NB4 (cell line): ENCODE data around the gene ZNF579.

Experiments used
- MYC ChIP-seq: IDR thresholded peaks from 2 replicates; pipeline ENCODE4 v1.6.1; 2011; ENCODE audit warnings: low read depth, low read length
- POLR2A ChIP-seq: IDR thresholded peaks from 2 replicates; pipeline ENCODE4 v1.6.1; 2011; ENCODE audit warnings: mild to moderate bottlenecking; ENCODE audit not compliant: insufficient read length; ENCODE audit errors: extremely low read depth
- TF ChIP-seq, protein P1 (sequence below): IDR thresholded peaks from one replicate; pipeline ENCODE4 v1.5.1; 2012; ENCODE audit warnings: low read depth, low read length
- TF ChIP-seq, protein P2 (sequence below): IDR thresholded peaks from 2 replicates; pipeline ENCODE4 v1.6.1; 2011; ENCODE audit warnings: low read depth, low read length

DNA sequence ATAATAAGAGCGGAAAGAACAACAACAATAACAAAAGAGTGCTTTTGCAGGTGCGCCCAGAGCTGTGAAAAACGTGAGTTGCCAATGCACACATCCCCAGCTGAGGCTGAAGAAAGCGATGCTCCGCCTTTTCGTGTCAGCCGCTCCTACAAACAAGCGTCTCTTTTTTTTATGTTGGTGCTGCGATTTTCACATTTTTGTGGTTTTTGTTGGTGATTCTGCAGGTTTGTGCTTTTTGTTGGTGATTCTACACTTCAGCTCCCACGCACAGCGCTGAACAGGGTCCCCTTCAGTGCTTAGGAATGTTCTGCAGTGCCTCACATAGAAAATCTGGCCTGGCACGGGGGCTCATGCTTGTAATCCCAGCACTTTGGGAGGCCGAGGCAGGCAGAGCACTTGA is 28.0 kb downstream of the ZNF579 start:
- TF ChIP-seq, protein P1, sequence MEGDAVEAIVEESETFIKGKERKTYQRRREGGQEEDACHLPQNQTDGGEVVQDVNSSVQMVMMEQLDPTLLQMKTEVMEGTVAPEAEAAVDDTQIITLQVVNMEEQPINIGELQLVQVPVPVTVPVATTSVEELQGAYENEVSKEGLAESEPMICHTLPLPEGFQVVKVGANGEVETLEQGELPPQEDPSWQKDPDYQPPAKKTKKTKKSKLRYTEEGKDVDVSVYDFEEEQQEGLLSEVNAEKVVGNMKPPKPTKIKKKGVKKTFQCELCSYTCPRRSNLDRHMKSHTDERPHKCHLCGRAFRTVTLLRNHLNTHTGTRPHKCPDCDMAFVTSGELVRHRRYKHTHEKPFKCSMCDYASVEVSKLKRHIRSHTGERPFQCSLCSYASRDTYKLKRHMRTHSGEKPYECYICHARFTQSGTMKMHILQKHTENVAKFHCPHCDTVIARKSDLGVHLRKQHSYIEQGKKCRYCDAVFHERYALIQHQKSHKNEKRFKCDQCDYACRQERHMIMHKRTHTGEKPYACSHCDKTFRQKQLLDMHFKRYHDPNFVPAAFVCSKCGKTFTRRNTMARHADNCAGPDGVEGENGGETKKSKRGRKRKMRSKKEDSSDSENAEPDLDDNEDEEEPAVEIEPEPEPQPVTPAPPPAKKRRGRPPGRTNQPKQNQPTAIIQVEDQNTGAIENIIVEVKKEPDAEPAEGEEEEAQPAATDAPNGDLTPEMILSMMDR, result no peak
- TF ChIP-seq POLR2A (no peak), MYC (no peak)
- TF ChIP-seq, protein P2, sequence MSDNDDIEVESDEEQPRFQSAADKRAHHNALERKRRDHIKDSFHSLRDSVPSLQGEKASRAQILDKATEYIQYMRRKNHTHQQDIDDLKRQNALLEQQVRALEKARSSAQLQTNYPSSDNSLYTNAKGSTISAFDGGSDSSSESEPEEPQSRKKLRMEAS, result no peak
